ENCODE data around the gene CPNE5. TPM values are rescaled to one million over a fixed set of nuclear protein-coding genes. Genes with fewer than 3 reads are reported as not detected.

The CPNE5 gene
- total and polyA plus RNA-seq, 8 donors, result 1.2 to 15.9 (median 2.4) TPM; not detected in 1

DNA sequence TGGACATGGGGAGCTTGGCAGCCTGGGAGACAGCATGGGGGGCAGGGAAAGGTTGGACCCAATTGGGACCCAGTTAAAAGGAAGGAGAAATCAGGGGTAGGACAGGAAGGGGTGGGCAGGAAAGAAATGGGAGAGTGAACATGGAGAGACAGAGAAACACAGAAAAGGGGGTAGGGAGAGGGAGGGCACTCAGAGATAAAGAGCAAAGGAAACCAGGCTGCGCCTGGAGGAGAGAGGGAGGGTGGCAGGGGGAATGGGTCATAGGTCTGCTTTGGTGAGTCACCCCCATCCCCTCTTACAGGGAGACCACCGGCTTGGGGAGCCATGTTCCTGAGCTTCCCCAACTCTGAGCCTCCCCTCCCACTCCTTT, 95.0 kb downstream of the CPNE5 start:
- Histone ChIP-seq H3K27me3 (no peaks in the 10 kb centered on the region), H3K36me3 (no peaks in the 10 kb centered on the region), H3K4me1 (peaks cover 0 to 14% (median 3%) of the 10 kb centered on the region in 4 donors), H3K4me3 (no peak overlapping the region), H3K27ac (peak overlapping the region in 2 of 5 donors; percentile 43 to 48), H3K9me3 (peaks cover 0 to 12% (median 7%) of the 10 kb centered on the region in 4 donors)
- intact Hi-C loops (cut with DNase I; ENCODE audit: low total_unique reads), result no loop called here
- TF ChIP-seq EP300 (IDR thresholded peaks at IDR 0.05) (no peak), POLR2A (IDR thresholded peaks at IDR 0.05) (no peak), POLR2AphosphoS5 (IDR thresholded peaks at IDR 0.05) (no peak)
- TF ChIP-seq, protein P1, sequence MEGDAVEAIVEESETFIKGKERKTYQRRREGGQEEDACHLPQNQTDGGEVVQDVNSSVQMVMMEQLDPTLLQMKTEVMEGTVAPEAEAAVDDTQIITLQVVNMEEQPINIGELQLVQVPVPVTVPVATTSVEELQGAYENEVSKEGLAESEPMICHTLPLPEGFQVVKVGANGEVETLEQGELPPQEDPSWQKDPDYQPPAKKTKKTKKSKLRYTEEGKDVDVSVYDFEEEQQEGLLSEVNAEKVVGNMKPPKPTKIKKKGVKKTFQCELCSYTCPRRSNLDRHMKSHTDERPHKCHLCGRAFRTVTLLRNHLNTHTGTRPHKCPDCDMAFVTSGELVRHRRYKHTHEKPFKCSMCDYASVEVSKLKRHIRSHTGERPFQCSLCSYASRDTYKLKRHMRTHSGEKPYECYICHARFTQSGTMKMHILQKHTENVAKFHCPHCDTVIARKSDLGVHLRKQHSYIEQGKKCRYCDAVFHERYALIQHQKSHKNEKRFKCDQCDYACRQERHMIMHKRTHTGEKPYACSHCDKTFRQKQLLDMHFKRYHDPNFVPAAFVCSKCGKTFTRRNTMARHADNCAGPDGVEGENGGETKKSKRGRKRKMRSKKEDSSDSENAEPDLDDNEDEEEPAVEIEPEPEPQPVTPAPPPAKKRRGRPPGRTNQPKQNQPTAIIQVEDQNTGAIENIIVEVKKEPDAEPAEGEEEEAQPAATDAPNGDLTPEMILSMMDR (IDR thresholded peaks at IDR 0.05), result no peak
- WGBS, 5 donors, result 19 to 72% (median 56%) methylated on average over 2 of the region's 2 CpGs
- peak in 1 of 2 donors; percentile 53 for DNase-seq

DNA sequence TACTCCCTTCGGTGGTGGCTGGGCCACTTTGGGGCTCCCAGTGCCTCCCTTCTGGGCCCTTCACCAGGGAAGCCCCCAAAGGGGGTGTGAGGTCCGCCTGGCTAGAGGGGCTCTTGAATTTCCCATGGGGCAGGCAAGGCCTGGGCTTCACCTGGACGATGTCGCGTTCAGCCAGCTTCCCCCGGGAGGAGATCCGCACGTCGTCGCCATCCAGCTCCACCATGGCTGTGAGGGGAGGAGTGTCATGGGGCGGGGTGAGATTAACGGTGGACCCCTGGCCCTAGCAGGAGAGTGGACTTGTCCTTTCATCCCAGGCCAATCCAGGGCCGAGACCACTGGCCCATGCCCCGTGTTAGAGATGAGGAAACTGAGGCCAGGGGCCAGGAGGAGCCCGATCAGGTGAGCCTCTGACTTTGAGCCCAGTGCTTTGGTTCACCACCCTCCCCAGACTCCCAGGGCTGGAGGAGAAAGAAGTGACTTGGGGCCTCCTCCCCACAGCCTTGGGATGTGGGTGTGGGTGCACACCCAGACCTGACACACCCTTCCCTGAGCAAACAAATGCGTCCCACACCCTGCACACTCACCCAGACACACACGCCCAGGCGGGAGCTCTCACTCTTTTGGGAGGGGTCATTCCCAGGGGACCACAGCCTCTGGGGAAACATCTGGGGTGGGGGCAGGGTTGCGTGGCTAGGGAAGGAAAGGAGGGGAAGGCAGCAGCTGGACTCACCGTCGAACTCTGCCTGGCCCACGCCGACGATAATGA, 95.5 kb downstream of the CPNE5 start:
- Histone ChIP-seq H3K9me3 (peaks cover 0 to 7% (median 4%) of the 10 kb centered on the region in 4 donors), H3K4me1 (peaks cover 0 to 14% (median 3%) of the 10 kb centered on the region in 4 donors), H3K27ac (peak overlapping the region in 4 of 5 donors; percentile 22 to 80 (median 46)), H3K4me3 (no peak overlapping the region), H3K27me3 (no peaks in the 10 kb centered on the region), H3K36me3 (no peaks in the 10 kb centered on the region)
- 51 to 71% (median 60%) methylated on average over 20 to 24 of the region's 24 CpGs for WGBS, 5 donors
- TF ChIP-seq, protein P1 (IDR thresholded peaks at IDR 0.05), result no peak
- no peak for TF ChIP-seq EP300 (IDR thresholded peaks at IDR 0.05)
- TF ChIP-seq POLR2A (IDR thresholded peaks at IDR 0.05), result no peak
- TF ChIP-seq POLR2AphosphoS5 (IDR thresholded peaks at IDR 0.05), result peak in 2 of 3 donors; percentile 8 to 52
- peak; percentile 59 to 86 for DNase-seq
- intact Hi-C loops (cut with DNase I; ENCODE audit: low total_unique reads), result no loop called here

DNA sequence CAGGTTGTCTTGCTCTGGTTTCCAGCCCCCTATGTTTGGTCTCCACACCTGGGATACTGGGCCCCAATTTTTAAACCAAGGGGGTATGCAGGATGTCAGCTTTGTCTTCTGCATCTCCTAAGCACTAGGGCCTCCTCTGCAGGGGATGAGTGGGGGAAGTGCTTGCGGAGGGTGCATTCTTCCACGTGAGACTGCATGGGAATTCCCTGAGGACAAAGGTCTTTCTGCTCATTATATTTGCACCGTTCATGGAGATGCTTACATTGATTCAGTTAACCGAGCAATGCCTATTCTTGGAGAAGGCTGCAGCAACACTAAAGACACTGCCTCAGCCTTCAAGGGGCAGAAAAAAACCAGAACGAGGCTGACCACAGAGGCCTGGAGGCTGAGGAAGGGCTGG, 96.2 kb downstream of the CPNE5 start:
- H3K4me3 ChIP-seq, result no peak overlapping the region
- 55 to 79% (median 60%) methylated on average over 5 of the region's 5 CpGs for WGBS, 5 donors
- H3K27me3 ChIP-seq, result no peaks in the 10 kb centered on the region
- peaks cover 0 to under 1% (median 0%) of the 10 kb centered on the region in 4 donors for H3K9me3 ChIP-seq
- TF ChIP-seq, protein P1 (IDR thresholded peaks at IDR 0.05), result no peak
- TF ChIP-seq POLR2AphosphoS5 (IDR thresholded peaks at IDR 0.05), result no peak
- TF ChIP-seq POLR2A (IDR thresholded peaks at IDR 0.05), result no peak
- no peak for TF ChIP-seq EP300 (IDR thresholded peaks at IDR 0.05)
- H3K4me1 ChIP-seq, result peaks cover 0 to 14% (median 3%) of the 10 kb centered on the region in 4 donors
- no peaks in the 10 kb centered on the region for H3K36me3 ChIP-seq
- peak in 1 of 2 donors; percentile 41 for DNase-seq
- intact Hi-C loops (cut with DNase I; ENCODE audit: low total_unique reads), result no loop called here
- H3K27ac ChIP-seq, result peak overlapping the region in 1 of 5 donors; percentile 48

DNA sequence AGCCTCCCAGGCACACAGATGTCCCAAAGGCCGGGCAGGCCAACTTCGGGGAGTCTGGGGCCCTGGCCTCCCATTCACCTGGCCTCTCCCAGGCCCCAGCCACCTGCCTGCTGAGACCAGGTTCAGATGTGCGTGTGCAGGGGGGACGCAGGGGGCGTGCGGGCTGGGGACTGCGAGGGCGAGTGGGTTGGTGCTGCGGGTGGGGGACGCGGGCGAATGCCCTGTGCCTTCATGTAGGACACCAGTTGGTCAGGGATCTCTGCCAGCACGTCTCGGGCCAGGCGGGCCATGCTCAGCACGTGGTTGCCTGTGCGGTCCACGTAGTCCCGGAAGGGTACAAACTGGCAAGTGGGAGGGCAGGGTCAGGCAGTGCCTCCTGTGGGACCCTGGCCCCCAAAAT, 97.1 kb downstream of the CPNE5 start:
- no peaks in the 10 kb centered on the region for H3K9me3 ChIP-seq
- intact Hi-C loops (cut with DNase I; ENCODE audit: low total_unique reads), result no loop called here
- H3K27ac ChIP-seq, result no peak overlapping the region
- H3K4me1 ChIP-seq, result peaks cover 0 to 14% (median 3%) of the 10 kb centered on the region in 4 donors
- no peak overlapping the region for H3K4me3 ChIP-seq
- no peak for DNase-seq
- no peaks in the 10 kb centered on the region for H3K36me3 ChIP-seq
- TF ChIP-seq, protein P1 (IDR thresholded peaks at IDR 0.05), result no peak
- TF ChIP-seq POLR2A (IDR thresholded peaks at IDR 0.05) (no peak), EP300 (IDR thresholded peaks at IDR 0.05) (no peak), POLR2AphosphoS5 (IDR thresholded peaks at IDR 0.05) (no peak)
- no peaks in the 10 kb centered on the region for H3K27me3 ChIP-seq
- 83 to 97% (median 93%) methylated on average over 17 to 19 of the region's 19 CpGs for WGBS, 5 donors

Measured in stomach (tissue), 9 donors.